Hepatocyte (in vitro differentiated cells): Measurements from ENCODE around the gene ARHGAP26.

Experiments used
- EZH2 ChIP-seq: fragments of 200-600 bp; sonication (generic); IDR thresholded peaks from 2 replicates; pipeline ENCODE4 v1.6.1; 2016; ENCODE audit warnings: antibody characterized with exemption, mild to moderate bottlenecking, borderline replicate concordance
- EZH2phosphoT487 ChIP-seq: fragments of 200-600 bp; sonication (generic); IDR thresholded peaks from one replicate; pipeline ENCODE4 v1.6.1; 2018; ENCODE audit warnings: antibody characterized with exemption, mild to moderate bottlenecking, low read depth, moderate library complexity; ENCODE audit not compliant: unreplicated experiment, severe bottlenecking
- TF ChIP-seq, protein P1 (sequence below): fragments of 200-600 bp; sonication (generic); IDR thresholded peaks from 2 replicates; pipeline ENCODE4 v1.5.1; 2016; ENCODE audit warnings: antibody characterized with exemption, mild to moderate bottlenecking; ENCODE audit not compliant: poor library complexity

DNA sequence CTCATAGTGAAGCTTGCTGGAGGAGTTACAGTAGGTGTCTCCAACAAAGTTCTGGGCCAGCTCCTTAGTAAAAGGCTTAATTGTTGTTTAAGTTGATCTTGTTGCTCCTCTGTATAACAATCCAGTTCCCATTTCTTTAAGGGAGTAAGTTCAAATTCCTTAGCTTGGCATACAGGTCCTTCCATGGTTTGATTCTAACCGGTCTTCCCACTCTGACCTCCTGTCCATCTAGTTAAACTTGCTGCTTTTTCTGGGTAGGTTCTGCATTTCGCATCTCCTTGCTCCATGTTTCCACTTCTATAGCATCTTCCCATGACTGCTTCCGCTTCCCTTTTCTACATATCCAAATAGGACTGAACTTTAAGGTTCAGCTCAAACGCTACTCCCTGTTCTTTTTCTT, 95.5 kb downstream of the ARHGAP26 start:
- TF ChIP-seq, protein P1, sequence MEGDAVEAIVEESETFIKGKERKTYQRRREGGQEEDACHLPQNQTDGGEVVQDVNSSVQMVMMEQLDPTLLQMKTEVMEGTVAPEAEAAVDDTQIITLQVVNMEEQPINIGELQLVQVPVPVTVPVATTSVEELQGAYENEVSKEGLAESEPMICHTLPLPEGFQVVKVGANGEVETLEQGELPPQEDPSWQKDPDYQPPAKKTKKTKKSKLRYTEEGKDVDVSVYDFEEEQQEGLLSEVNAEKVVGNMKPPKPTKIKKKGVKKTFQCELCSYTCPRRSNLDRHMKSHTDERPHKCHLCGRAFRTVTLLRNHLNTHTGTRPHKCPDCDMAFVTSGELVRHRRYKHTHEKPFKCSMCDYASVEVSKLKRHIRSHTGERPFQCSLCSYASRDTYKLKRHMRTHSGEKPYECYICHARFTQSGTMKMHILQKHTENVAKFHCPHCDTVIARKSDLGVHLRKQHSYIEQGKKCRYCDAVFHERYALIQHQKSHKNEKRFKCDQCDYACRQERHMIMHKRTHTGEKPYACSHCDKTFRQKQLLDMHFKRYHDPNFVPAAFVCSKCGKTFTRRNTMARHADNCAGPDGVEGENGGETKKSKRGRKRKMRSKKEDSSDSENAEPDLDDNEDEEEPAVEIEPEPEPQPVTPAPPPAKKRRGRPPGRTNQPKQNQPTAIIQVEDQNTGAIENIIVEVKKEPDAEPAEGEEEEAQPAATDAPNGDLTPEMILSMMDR: no peak
- no peak for TF ChIP-seq EZH2phosphoT487
- TF ChIP-seq EZH2: no peak
